NCI-H1105 (cell line): ENCODE results near the gene KLHDC7B.
A peak's percentile ranks its signal among the peaks of the same experiment; 100 is the strongest.

Source experiments
- DNase-seq: peaks from one replicate; lab custom pipeline; 2025; lab: John Stamatoyannopoulos, UW

KLHDC7B gene

GRCh38 chr22:50545522-50546325 lies at the start of gene KLHDC7B:
TSS of gene KLHDC7B (plus strand) at chr22:50545899. CDS start at chr22:50546244, 345 bp downstream.
- DNase-seq = no peak

GRCh38 chr22:50497093-50497492 lies 48.6 kb upstream of the KLHDC7B start:
- DNase-seq = no peak

GRCh38 chr22:50498322-50498890 lies 47.3 kb upstream of the KLHDC7B start:
- peak; percentile 59 for DNase-seq

GRCh38 chr22:50500452-50500851 lies 45.2 kb upstream of the KLHDC7B start:
- DNase-seq = no peak

GRCh38 chr22:50502096-50502495 lies 43.6 kb upstream of the KLHDC7B start:
- DNase-seq = no peak

- DNase-seq = no peak
Measured at GRCh38 chr22:50502628-50503474, 42.8 kb upstream of the KLHDC7B start.

GRCh38 chr22:50503475-50504145 lies 42.1 kb upstream of the KLHDC7B start:
- DNase-seq = no peak

GRCh38 chr22:50504369-50505211 lies 41.1 kb upstream of the KLHDC7B start:
- no peak for DNase-seq

GRCh38 chr22:50505276-50505775 lies 40.4 kb upstream of the KLHDC7B start:
- DNase-seq = no peak

GRCh38 chr22:50505776-50506610 lies 39.7 kb upstream of the KLHDC7B start:
- DNase-seq = no peak

GRCh38 chr22:50506611-50507420 lies 38.9 kb upstream of the KLHDC7B start:
- DNase-seq = peak; percentile 2

- peak; percentile 93 for DNase-seq
Measured at GRCh38 chr22:50507421-50507990, 38.2 kb upstream of the KLHDC7B start, which contains the start of gene LMF2. TSS of gene LMF2 (minus strand) at chr22:50507702. CDS start at chr22:50507675, 27 bp downstream.

- peak; percentile 95 for DNase-seq
Measured at GRCh38 chr22:50507991-50508884, 37.5 kb upstream of the KLHDC7B start, which contains the start of gene NCAPH2. TSS of gene NCAPH2 (plus strand) at chr22:50508224. CDS start at chr22:50508338, 114 bp downstream.

GRCh38 chr22:50508897-50509296 lies 36.8 kb upstream of the KLHDC7B start:
- DNase-seq = no peak

- DNase-seq = no peak
Measured at GRCh38 chr22:50513175-50513574, 32.5 kb upstream of the KLHDC7B start.

GRCh38 chr22:50516068-50516467 lies 29.6 kb upstream of the KLHDC7B start:
- no peak for DNase-seq

- no peak for DNase-seq
Measured at GRCh38 chr22:50516891-50517290, 28.8 kb upstream of the KLHDC7B start.
